GM23248 (cell line): ENCODE results near the gene TFEB. TPM values are rescaled to one million over a fixed set of nuclear protein-coding genes. Genes with fewer than 3 reads are reported as not detected.

Experiments
- DNase-seq: peaks from one replicate; pipeline ENCODE4 v3.0.0-alpha.2; 2015
- H2AFZ ChIP-seq: fragments of 200-600 bp; sonication (generic); 2 replicates; pipeline ENCODE4 v1.6.1; 2016; ENCODE audit warnings: antibody characterized with exemption
- H3F3A ChIP-seq: fragments of 200-600 bp; sonication (generic); 2 replicates; pipeline ENCODE4 v1.6.1; 2016; ENCODE audit warnings: mild to moderate bottlenecking, antibody characterized with exemption, mixed run types; ENCODE audit not compliant: insufficient read depth
- H3K27ac ChIP-seq: fragments of 200-600 bp; sonication (generic); 2 replicates; pipeline ENCODE4 v1.5.1; 2016; ENCODE audit warnings: mild to moderate bottlenecking
- H3K27me3 ChIP-seq: fragments of 200-600 bp; sonication (generic); replicated peaks from 2 replicates; pipeline ENCODE4 v1.6.1; 2016; ENCODE audit warnings: mild to moderate bottlenecking; ENCODE audit not compliant: insufficient read depth
- H3K36me3 ChIP-seq: fragments of 200-600 bp; sonication (generic); 2 replicates; pipeline ENCODE4 v1.6.1; 2016; ENCODE audit warnings: low read depth, mild to moderate bottlenecking
- H3K4me1 ChIP-seq: fragments of 200-600 bp; sonication (generic); 2 replicates; pipeline ENCODE4 v1.6.1; 2016; ENCODE audit warnings: mild to moderate bottlenecking; ENCODE audit not compliant: insufficient read depth
- H3K4me2 ChIP-seq: fragments of 200-600 bp; sonication (generic); one replicate; pipeline ENCODE4 v1.6.1; 2016; ENCODE audit warnings: mild to moderate bottlenecking; ENCODE audit not compliant: unreplicated experiment
- H3K4me3 ChIP-seq: fragments of 200-600 bp; sonication (generic); 2 replicates; pipeline ENCODE4 v1.5.1; 2016; ENCODE audit warnings: mild to moderate bottlenecking
- H3K79me2 ChIP-seq: fragments of 200-600 bp; sonication (generic); 2 replicates; pipeline ENCODE4 v1.6.1; 2016; ENCODE audit warnings: mild to moderate bottlenecking; ENCODE audit not compliant: insufficient read depth
- H3K9ac ChIP-seq: fragments of 200-600 bp; sonication (generic); 2 replicates; pipeline ENCODE4 v1.6.1; 2016; ENCODE audit warnings: mild to moderate bottlenecking
- H3K9me2 ChIP-seq: fragments of 200-600 bp; sonication (generic); 2 replicates; pipeline ENCODE4 v1.6.1; 2016; ENCODE audit warnings: mixed run types, mild to moderate bottlenecking, moderate library complexity; ENCODE audit not compliant: insufficient read depth
- H3K9me3 ChIP-seq: fragments of 200-600 bp; sonication (generic); one replicate; pipeline ENCODE4 v1.6.1; 2017; ENCODE audit warnings: low read depth
- H4K20me1 ChIP-seq: fragments of 200-600 bp; sonication (generic); 2 replicates; pipeline ENCODE4 v1.6.0; 2016; ENCODE audit not compliant: insufficient read depth
- EZH2 ChIP-seq: fragments of 200-600 bp; sonication (generic); IDR thresholded peaks from 2 replicates; pipeline ENCODE4 v1.6.1; 2018; ENCODE audit warnings: antibody characterized with exemption, mild to moderate bottlenecking; ENCODE audit not compliant: insufficient read depth, poor library complexity, severe bottlenecking
- EZH2phosphoT487 ChIP-seq: fragments of 200-600 bp; sonication (generic); IDR thresholded peaks from 2 replicates; pipeline ENCODE4 v1.6.1; 2018; ENCODE audit warnings: antibody characterized with exemption, moderate library complexity, mild to moderate bottlenecking, low read depth; ENCODE audit not compliant: insufficient read depth
- WGBS, 2 experiments: methylation state at CpG; one replicate each; pipeline ENCODE4 v1.1.6; 2015 to 2017; ENCODE audit warnings: low lambda C conversion rate in 2 of 2, low coverage in 1 of 2; ENCODE audit errors: missing lambda C conversion rate in 2 of 2; 5-methylcytosine and 5-hydroxymethylcytosine counted together
- in situ Hi-C: fragments of 300-500 bp; cut with MboI; formaldehyde crosslinking; loops from 2 replicates; pipeline ENCODE4 v1.15.0; 2020
- polyA plus RNA-seq: library from polyadenylated mRNA; unstranded; fragments of >200 nt; fragmentation: Nextera tagmentation; extraction: Ambion mirVana; gene quantifications from 2 replicates; pipeline ENCODE4 v1.2.1, GENCODE V29; 2016
- total RNA-seq: library from RNA; depleted of rRNA; stranded (reverse); fragments of >200 nt; shearing (Covaris generic); gene quantifications from 2 replicates; pipeline ENCODE4 v1.2.3, GENCODE V29; 2014

Gene TFEB
- total and polyA plus RNA-seq, 2 experiments from 2014 or later: 5.5 to 5.7 TPM

GRCh38 chr6:41642960-41643898 is 92.2 kb downstream of the TFEB start:
- Histone ChIP-seq H3K36me3 (no peaks in the 10 kb centered on the region), H4K20me1 (no peaks in the 10 kb centered on the region), H3K9ac (no peak overlapping the region), H3K27me3 (peaks cover 44% of the 10 kb centered on the region), H3K4me2 (no peak overlapping the region), H3K4me3 (no peak overlapping the region), H3K79me2 (no peaks in the 10 kb centered on the region), H2AFZ (no peak overlapping the region), H3K9me3 (no peaks in the 10 kb centered on the region), H3K27ac (no peak overlapping the region), H3F3A (no peaks in the 10 kb centered on the region), H3K4me1 (no peaks in the 10 kb centered on the region), H3K9me2 (no peaks in the 10 kb centered on the region)
- no peak for DNase-seq
- in situ Hi-C loops: no loop called here
- TF ChIP-seq EZH2phosphoT487: no peak
- TF ChIP-seq EZH2: no peak
- 64 to 70% methylated on average over 10 of the region's 10 CpGs for WGBS, 2 experiments

GRCh38 chr6:41642090-41642959 is 93.1 kb downstream of the TFEB start:
- Histone ChIP-seq H3K9me3 (no peaks in the 10 kb centered on the region), H3K9ac (no peak overlapping the region), H3K9me2 (no peaks in the 10 kb centered on the region), H2AFZ (no peak overlapping the region), H3K4me3 (no peak overlapping the region), H3K4me2 (no peak overlapping the region), H3K4me1 (peaks cover 5% of the 10 kb centered on the region; the same call in 1 of the 2 replicates), H3K79me2 (no peaks in the 10 kb centered on the region), H3K36me3 (no peaks in the 10 kb centered on the region), H3F3A (no peaks in the 10 kb centered on the region), H3K27ac (no peak overlapping the region), H3K27me3 (peaks cover 52% of the 10 kb centered on the region), H4K20me1 (no peaks in the 10 kb centered on the region)
- no peak for TF ChIP-seq EZH2
- no peak for TF ChIP-seq EZH2phosphoT487
- 58 to 64% methylated on average over 11 of the region's 11 CpGs for WGBS, 2 experiments
- no peak for DNase-seq
- in situ Hi-C loops: no loop called here

GRCh38 chr6:41641352-41641925 is 94.0 kb downstream of the TFEB start:
- Histone ChIP-seq H3K27me3 (peaks cover 57% of the 10 kb centered on the region), H3K79me2 (no peaks in the 10 kb centered on the region), H3K9ac (no peak overlapping the region), H3K9me3 (no peaks in the 10 kb centered on the region), H3K4me2 (no peak overlapping the region), H3K27ac (no peak overlapping the region), H3K36me3 (no peaks in the 10 kb centered on the region), H2AFZ (no peak overlapping the region), H3K4me1 (peaks cover 5% of the 10 kb centered on the region; the same call in 1 of the 2 replicates), H3F3A (no peaks in the 10 kb centered on the region), H3K9me2 (no peaks in the 10 kb centered on the region), H3K4me3 (no peak overlapping the region), H4K20me1 (no peaks in the 10 kb centered on the region)
- TF ChIP-seq EZH2phosphoT487: no peak
- no peak for TF ChIP-seq EZH2
- WGBS, 2 experiments: 79 to 82% methylated on average over 9 of the region's 9 CpGs
- no peak for DNase-seq
- in situ Hi-C loops: no loop called here

- Histone ChIP-seq H3K79me2 (no peaks in the 10 kb centered on the region), H2AFZ (no peak overlapping the region), H3K4me2 (no peak overlapping the region), H3K36me3 (no peaks in the 10 kb centered on the region), H3K27me3 (peaks cover 63% of the 10 kb centered on the region), H3K4me3 (no peak overlapping the region), H4K20me1 (no peaks in the 10 kb centered on the region), H3K9ac (no peak overlapping the region), H3F3A (no peaks in the 10 kb centered on the region), H3K9me3 (no peaks in the 10 kb centered on the region), H3K9me2 (no peaks in the 10 kb centered on the region), H3K27ac (no peak overlapping the region), H3K4me1 (peaks cover 5% of the 10 kb centered on the region; the same call in 1 of the 2 replicates)
- in situ Hi-C loops: no loop called here
- TF ChIP-seq EZH2 (no peak), EZH2phosphoT487 (no peak)
- DNase-seq: no peak
- WGBS, 2 experiments: 24 to 38% methylated on average over 5 to 7 of the region's 7 CpGs
Observed at GRCh38 chr6:41640426-41640825, 95.0 kb downstream of the TFEB start.
